Stimulated activated CD8-positive, alpha-beta memory T cell treated with anti-CD3 and anti-CD28 coated beads, Interleukin-15, amount 100 ng/mL, for 1 hour (primary cell): ENCODE measurements around the gene FAF1.
"Not testable (repeated sequence)": the region's sequence is repeated elsewhere in the genome, so short reads cannot be mapped to it uniquely, and the experiment has no call there.

Experiments
- DNase-seq: peaks from one replicate; pipeline ENCODE4 v3.0.0-alpha.2; 2020; ENCODE audit warnings: low read depth

FAF1 gene

GRCh38 chr1:50851034-50851433 lies 109.0 kb downstream of the FAF1 start:
- DNase-seq = no peak

- DNase-seq = no peak
Observed at GRCh38 chr1:50847303-50847702, 112.8 kb downstream of the FAF1 start.

DNA sequence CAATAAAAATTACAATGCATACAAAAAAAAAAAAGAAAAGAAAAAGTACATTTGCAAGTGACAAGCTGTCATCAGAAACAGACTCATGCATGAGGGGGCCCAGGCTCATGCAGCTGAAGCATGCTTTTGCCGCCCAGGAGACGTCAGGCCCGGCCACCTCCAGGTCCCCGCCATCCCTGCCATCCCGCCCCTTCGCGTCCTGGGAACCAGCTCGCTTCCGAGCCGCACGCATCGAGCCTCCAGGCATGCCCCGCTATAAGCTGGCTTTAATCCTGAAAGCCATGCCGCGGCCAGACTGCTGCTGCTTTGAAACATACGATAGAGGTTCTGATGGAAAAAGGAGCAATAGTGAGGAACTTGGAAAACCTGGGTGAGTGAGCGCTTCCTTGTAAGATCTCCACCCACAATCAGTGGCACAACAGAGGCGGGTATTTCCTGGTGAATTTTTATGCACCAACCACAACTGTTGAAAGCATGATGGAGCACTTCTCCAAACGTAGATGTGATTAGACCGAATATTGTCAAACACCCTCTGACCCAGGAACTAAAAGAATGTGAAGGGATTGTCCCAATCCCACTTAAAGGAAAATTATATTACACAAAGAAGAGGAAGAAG lies 113.7 kb downstream of the FAF1 start:
- no peak for DNase-seq

GRCh38 chr1:50841791-50842387 lies 118.2 kb downstream of the FAF1 start:
- DNase-seq = no peak

- DNase-seq = no peak
Observed at GRCh38 chr1:50836117-50836516, 124.0 kb downstream of the FAF1 start.

DNA sequence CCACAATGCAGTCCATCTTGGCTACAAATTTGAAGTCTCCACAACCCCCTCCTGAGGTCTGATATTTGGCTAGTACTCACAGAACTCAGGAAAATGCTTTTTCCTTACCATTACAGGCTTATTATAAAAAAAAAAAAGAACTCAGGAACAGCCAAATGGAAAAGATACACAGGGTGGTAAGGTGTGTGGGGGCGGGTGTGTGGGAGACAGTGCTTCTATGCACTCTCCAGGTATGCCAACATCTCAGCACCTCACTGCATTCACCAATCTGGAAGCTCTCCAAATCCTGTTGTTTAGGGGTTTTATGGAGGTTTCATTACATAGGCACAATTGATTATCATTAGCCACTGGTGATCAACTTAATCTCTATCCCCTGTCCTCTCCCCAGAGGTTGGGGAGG lies 126.9 kb downstream of the FAF1 start:
- no peak for DNase-seq

DNA sequence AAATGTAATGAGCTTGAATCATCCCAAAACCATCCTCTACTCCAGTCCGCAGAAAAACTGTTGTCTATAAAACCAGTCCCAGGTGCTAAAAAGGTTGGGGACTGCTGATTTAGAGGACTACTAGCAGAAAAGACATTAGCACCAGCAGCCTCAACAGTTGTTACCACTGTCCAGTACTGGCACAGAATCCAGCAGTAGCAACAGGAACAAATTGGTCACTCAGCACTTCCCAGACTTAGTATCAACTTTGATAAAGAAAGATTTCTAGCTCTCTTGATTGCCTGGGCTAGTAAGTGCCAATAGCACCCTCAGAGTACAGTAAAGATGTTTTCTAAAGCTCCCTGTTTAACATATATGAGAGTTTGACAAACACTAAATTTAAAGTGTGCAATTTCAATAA lies 127.9 kb downstream of the FAF1 start:
- DNase-seq = no peak

GRCh38 chr1:50831300-50832061 lies 128.6 kb downstream of the FAF1 start:
- DNase-seq = no peak

- DNase-seq = no peak
Observed at GRCh38 chr1:50830621-50831020, 129.4 kb downstream of the FAF1 start.

GRCh38 chr1:50829014-50829958 lies 130.8 kb downstream of the FAF1 start:
- no peak for DNase-seq

GRCh38 chr1:50827546-50827945 lies 132.5 kb downstream of the FAF1 start:
- DNase-seq = no peak

DNA sequence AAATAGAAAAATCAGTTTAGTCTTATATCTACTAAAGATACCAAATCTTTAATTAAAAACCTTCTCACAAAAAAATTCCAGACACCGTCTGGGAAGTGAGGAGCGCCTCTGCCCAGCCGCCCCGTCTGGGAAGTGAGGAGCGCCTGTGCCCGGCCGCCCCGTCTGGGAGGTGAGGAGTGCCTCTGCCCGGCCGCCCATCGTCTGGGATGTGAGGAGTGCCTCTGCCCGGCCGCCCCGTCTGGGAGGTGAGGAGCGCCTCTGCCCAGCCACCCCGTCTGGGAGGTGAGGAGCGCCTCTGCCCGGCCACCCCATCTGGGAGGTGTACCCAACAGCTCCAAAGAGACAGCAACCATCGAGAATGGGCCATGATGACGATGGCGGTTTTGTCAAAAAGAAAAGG lies 133.3 kb downstream of the FAF1 start:
- not testable (repeated sequence) for DNase-seq

DNA sequence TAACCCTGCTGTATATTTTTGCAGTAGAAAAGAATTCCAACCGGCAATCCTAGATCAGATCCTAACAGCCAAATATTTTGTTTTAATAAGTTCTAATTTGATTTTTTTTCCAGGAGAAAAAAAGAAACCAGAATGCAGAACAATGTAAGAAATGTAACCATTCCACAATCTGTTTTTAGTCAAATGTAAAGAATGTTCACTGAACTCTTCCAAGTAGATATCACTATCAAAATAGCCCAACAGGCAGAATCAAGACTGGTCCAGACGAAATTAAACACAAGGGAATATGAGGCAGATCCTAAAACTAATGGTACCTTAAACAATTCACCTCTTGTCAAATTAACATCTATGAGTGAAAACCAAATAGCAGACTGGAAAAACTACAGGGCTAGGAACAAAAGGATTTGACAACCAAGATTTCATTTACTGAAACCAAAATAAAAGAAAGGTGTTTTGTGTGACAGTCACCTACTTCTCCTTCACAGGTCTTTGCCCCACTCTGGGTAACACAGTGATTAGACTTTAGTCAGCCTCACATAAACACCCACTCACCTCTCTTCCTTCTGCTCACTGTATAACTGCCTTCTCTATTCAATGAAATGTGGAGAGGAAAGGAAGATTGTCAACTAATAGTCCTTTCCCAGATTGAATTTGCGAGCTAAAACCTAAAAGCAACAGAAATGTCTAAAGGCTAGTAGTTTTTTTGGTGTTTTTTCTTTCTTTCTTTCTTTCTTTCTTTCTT lies 137.9 kb downstream of the FAF1 start:
- DNase-seq = no peak

DNA sequence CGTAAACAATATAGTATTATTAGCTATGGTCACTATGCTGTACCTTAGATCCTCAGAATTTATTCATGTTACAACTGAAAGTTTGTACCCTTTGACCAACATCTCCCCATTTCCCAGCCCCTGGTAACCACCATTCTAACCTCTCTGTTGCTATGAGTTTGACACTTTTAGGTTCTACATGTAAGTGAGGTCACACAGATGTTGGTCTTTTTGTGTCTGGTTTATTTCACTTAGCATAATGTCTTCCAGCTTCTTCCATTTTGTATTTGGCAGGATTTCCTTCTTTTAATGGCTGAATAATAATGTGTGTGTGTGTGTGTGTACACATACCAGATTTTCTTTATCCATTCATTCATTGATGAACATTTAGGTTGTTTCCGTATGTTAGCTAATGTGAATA lies 139.5 kb downstream of the FAF1 start:
- no peak for DNase-seq

DNA sequence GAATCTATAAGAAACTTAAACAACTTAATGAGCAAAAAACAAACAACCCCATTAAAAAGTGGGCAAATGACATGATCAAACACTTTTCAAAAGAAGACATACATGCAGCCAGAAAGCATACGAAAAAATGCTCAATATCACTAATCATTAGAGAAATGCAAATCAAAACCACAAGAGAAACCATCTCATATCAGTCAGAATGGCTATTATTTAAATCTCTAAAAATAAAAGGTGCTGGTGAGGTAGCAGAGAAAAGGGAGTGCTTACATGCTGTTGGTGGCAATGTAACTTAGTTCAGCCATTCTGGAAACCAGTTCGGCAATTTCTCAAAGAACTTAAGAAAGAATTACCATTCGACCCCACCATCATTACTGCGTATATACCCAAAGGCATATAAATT lies 147.7 kb downstream of the FAF1 start:
- DNase-seq = no peak

- DNase-seq = no peak
Observed at GRCh38 chr1:50808296-50808695, 151.8 kb downstream of the FAF1 start.

DNA sequence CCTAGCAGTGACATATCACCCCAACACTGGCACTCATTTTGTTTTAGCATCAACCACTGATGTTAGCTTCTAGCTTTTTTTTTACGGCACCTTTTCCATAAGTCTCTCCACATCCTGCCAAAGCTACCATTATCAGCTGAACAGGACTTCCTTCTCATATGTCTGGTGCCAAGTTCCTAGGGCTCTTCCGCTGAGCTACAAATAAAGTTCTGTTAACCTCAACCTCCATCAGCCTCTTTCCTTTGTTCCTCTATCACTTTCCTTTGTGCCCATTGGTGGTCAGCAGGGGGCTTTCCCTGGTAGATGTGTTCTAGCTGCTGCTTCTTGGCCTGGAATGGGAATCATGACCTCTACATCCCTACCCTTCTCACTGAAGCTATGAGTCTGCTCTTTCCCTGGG lies 163.8 kb downstream of the FAF1 start:
- no peak for DNase-seq

DNA sequence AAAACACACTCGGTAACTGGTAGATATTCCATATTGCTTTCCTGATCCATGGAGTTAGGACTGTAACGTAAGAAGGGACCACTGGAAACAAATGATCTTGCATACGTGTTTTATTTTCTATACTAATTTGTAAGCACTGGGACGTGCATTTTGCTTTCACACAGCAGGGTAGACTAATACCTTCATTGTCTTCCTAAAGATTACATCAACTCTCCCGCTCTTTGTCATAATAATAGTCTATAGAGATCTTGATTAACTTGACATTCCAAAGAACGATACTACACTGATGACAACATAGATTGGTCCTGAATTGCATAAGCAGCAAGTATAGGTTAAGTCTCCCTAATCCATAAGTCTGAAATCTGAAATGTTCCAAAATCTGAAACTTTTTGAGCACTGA lies 166.5 kb downstream of the FAF1 start:
- no peak for DNase-seq

DNA sequence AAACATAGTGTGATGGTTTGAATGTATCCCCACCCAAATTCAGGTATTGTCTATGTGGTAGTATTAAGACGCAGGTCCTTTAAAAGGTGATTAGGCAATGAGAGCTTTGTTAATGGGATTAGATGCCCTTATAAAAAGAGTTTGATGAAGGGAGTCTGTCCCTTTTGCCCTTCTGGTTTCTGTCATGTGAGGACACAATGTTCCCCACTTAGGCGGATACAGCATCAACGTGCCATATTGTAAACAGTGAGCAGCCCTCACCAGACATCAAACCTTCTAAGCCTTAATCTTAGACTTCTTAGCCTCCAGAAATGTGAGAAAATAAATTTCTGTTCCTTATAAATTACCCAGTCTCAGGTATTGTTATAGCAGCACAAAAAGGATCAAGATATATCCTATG lies 172.8 kb downstream of the FAF1 start:
- no peak for DNase-seq

DNA sequence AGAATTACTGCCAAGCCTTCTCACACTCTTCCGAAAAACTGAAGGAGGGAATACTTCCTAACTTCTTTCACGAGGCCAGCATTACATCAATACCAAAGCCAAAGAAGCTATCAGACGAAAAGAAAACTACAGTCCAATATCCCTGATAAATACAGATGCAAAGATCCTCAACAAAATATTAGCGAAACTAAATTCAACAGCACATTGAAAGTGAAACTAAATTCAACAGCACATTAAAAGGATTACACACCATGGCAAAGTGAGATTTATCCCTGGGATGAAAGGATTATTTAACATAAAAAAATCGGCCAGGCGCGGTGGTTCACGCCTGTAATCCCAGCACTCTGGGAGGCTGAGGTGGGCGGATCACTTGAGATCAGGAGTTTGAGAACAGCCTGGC lies 176.8 kb downstream of the FAF1 start:
- no peak for DNase-seq

DNA sequence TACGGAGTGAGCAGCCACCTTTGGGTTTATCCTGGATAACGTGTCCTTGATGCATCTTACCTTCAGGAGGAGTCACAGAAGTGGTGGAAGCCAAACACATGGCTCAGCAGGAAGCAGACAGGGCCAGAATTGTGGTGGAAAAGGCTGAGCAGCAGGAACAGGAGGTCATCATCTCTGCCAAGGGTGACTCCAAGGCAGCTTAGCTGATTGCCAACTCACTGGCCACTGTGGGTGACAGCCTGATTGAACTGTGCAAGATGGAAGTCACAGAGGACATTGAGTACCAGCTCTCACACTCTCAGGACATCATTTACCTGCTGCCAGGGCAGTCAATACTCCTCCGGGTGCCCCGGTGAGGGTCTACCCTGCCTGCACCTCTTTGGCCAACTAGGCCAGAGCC lies 179.3 kb downstream of the FAF1 start:
- DNase-seq = no peak

DNA sequence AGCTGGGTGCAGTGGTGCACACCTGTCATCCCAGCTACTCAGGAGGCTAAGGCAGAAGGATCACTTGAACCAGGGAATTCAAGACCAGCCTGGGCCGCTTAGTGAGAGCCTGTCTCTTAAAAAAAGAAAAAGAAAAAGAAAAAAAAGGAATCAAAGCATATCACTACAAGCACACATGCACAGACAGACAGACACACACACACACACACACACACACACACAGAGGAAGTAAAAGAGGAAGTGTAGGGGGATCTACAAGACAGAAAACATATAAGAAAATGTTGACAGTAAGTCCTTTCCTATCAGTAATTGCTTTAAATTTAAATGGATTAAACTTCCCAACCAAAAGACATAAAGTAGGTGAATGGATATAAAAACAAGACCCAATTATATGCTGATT lies 180.3 kb downstream of the FAF1 start:
- no peak for DNase-seq
